ENCODE measurements around the gene NAALADL2.

- TF ChIP-seq CTCF (CRISPR knock-in tag; IDR thresholded peaks at IDR 0.05) (no peak), ZNF33B (CRISPR knock-in tag; IDR thresholded peaks at IDR 0.05) (no peak)
These were observed 218.1 kb downstream of the NAALADL2 start for GRCh38 chr3:175077216-175077615.
